Tibial artery (tissue), 4 donors: Measurements from ENCODE around the gene MUC6.

Source experiments
- DNase-seq, 2 donors: peaks; one replicate each; pipeline ENCODE4 v3.0.0-alpha.2; 2019
- H3K27ac ChIP-seq, 2 donors: fragments of 200-600 bp; sonication (generic) in 1 of 2; 1 replicate in 1 of 2; 2 replicates in 1 of 2; pipeline ENCODE4 v1.5.1; 2018 to 2019; ENCODE audit warnings: mild to moderate bottlenecking in 1 of 2
- H3K27me3 ChIP-seq, 2 donors: fragments of 200-600 bp; sonication (generic) in 1 of 2; one replicate each; pipeline versions ENCODE4 v1.5.1 to v1.6.0; 2016 to 2019
- H3K36me3 ChIP-seq, 3 donors: fragments of 200-600 bp; sonication (generic) in 2 of 3; one replicate each; pipeline ENCODE4 v1.5.1; 2016 to 2019; ENCODE audit warnings: mild to moderate bottlenecking in 2 of 3
- H3K4me1 ChIP-seq, 4 donors: fragments of 200-600 bp; sonication (generic) in 2 of 4; 1 replicate in 3 of 4; 2 replicates in 1 of 4; pipeline ENCODE4 v1.5.1; 2016 to 2019
- H3K4me3 ChIP-seq, 2 donors: fragments of 200-600 bp; sonication (generic) in 1 of 2; 1 replicate in 1 of 2; 2 replicates in 1 of 2; pipeline ENCODE4 v1.5.1; 2018 to 2019; ENCODE audit warnings: mild to moderate bottlenecking in 2 of 2
- H3K9me3 ChIP-seq, 3 donors: fragments of 200-600 bp; sonication (generic) in 1 of 3; one replicate each; pipeline ENCODE4 v1.5.1; 2016 to 2019
- intact Hi-C: fragments of 100-400 bp; cut with DNase I; formaldehyde crosslinking; loops from one replicate; pipeline ENCODE4 v1.15.0; 2023; ENCODE audit warnings: low total_unique reads
- TF ChIP-seq, protein P1 (sequence below), 2 experiments: fragments of 200-600 bp in 1 of 2; fragments of 450-650 bp in 1 of 2; IDR thresholded peaks; one replicate each; pipeline ENCODE4 v1.5.1; 2017 to 2019; ENCODE audit warnings: antibody characterized with exemption in 2 of 2, mild to moderate bottlenecking in 1 of 2, moderate library complexity in 1 of 2

Gene MUC6

DNA sequence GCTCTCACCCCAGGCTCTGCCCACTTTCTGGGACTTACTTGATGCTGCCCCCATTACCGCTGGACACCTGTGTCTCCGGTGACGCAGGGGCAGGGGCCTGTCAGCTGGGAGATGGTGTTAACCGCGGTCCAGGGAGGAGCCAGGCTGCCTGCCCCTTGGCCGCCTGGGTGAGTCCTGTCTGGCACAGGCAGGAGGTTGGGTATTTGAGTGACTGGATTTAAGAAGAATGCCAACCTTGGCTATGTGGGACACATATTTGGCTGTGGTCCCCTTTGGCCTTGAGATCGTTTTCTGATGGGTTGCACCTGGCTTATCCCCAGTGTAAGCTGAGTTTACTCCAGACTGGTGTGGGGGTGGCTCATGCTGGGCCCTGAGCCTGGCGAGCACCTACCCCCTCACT lies 2.5 kb downstream of the MUC6 start:
- intact Hi-C loops = no loop called here
- no peak for DNase-seq
- Histone ChIP-seq H3K36me3 (no peaks in the 10 kb centered on the region), H3K9me3 (no peaks in the 10 kb centered on the region), H3K27me3 (peaks cover 0 to 44% of the 10 kb centered on the region in 2 donors), H3K4me1 (peaks cover 0 to 4% (median 0%) of the 10 kb centered on the region in 4 donors), H3K27ac (no peak overlapping the region), H3K4me3 (no peak overlapping the region)
- TF ChIP-seq, protein P1, sequence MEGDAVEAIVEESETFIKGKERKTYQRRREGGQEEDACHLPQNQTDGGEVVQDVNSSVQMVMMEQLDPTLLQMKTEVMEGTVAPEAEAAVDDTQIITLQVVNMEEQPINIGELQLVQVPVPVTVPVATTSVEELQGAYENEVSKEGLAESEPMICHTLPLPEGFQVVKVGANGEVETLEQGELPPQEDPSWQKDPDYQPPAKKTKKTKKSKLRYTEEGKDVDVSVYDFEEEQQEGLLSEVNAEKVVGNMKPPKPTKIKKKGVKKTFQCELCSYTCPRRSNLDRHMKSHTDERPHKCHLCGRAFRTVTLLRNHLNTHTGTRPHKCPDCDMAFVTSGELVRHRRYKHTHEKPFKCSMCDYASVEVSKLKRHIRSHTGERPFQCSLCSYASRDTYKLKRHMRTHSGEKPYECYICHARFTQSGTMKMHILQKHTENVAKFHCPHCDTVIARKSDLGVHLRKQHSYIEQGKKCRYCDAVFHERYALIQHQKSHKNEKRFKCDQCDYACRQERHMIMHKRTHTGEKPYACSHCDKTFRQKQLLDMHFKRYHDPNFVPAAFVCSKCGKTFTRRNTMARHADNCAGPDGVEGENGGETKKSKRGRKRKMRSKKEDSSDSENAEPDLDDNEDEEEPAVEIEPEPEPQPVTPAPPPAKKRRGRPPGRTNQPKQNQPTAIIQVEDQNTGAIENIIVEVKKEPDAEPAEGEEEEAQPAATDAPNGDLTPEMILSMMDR (IDR thresholded peaks at IDR 0.05) = no peak

DNA sequence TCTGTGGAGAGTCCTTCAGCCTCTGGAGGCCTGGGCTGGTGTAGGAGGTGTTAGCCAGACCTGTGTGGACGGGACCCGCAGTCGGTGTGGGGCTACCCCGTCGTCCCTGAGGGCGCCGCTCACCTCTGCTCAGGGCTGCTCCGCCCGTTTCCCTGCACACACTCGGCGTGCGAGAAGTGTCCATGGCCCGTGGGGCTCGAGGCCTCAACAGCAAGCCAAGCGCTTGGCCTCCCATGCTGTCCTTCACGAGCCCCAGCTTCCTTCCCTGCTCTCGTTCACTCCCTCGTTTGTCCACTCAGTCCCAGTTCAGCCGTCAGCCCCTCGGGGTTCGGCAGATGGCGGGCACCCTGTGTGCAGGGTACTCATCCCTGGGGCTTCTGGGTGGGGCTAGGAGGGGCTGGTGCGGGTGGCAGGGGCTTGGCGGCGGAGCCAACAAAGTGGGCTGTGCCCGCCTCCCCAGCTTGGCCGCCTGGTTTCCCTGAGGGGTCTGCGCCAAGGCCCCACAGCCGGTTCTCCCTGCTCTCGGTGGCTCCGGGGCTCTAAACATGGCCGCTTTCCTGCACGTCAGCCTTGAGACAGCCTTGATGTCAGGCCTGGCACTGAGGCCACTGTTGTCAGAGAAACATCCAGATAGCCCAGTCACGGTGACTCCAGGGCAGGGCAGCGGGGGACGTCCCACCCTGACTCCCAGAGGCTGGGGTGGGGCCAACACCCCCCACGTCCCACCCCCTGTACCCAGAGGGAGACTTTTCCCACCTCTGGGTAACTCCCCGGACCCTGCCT lies 3.3 kb downstream of the MUC6 start:
- DNase-seq = no peak
- peaks cover 0 to 4% (median 0%) of the 10 kb centered on the region in 4 donors for H3K4me1 ChIP-seq
- no peaks in the 10 kb centered on the region for H3K9me3 ChIP-seq
- no peaks in the 10 kb centered on the region for H3K36me3 ChIP-seq
- intact Hi-C loops = no loop called here
- H3K27ac ChIP-seq = no peak overlapping the region
- TF ChIP-seq, protein P1 (IDR thresholded peaks at IDR 0.05) = no peak
- no peak overlapping the region for H3K4me3 ChIP-seq
- peaks cover 0 to 38% of the 10 kb centered on the region in 2 donors for H3K27me3 ChIP-seq

DNA sequence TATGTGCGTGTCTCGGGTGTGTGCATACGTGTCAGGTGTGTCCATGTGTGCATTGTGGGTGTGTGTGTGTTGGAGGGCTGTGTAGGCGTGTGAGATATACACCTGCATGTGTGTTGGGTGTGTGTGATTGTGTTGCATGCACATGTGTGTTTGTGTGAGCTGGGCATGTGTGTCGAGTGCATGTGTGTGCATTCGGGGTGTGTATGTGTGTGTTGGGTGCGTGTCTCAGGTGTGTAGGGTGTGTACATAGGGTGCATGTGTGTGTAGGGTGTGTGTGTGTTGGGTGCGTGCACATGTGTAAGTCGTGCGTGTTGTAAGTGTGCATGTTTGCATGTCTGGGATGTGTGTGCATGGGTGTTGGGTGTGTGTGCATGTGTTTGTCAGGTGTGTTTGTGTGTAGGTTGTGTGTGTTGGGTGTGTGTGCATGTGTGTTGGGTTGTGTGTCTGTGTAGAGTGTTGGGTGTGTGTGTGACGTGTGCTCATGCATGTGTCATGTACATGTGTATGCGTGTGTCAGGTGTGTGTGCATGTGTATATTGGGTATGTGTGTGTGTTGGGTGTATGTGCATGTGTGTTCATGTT lies 4.1 kb downstream of the MUC6 start:
- intact Hi-C loops = no loop called here
- TF ChIP-seq, protein P1 (IDR thresholded peaks at IDR 0.05) = no peak
- Histone ChIP-seq H3K4me1 (peaks cover 0 to 4% (median 0%) of the 10 kb centered on the region in 4 donors), H3K9me3 (no peaks in the 10 kb centered on the region), H3K27me3 (peaks cover 0 to 30% of the 10 kb centered on the region in 2 donors), H3K36me3 (no peaks in the 10 kb centered on the region), H3K4me3 (no peak overlapping the region), H3K27ac (no peak overlapping the region)
- no peak for DNase-seq

DNA sequence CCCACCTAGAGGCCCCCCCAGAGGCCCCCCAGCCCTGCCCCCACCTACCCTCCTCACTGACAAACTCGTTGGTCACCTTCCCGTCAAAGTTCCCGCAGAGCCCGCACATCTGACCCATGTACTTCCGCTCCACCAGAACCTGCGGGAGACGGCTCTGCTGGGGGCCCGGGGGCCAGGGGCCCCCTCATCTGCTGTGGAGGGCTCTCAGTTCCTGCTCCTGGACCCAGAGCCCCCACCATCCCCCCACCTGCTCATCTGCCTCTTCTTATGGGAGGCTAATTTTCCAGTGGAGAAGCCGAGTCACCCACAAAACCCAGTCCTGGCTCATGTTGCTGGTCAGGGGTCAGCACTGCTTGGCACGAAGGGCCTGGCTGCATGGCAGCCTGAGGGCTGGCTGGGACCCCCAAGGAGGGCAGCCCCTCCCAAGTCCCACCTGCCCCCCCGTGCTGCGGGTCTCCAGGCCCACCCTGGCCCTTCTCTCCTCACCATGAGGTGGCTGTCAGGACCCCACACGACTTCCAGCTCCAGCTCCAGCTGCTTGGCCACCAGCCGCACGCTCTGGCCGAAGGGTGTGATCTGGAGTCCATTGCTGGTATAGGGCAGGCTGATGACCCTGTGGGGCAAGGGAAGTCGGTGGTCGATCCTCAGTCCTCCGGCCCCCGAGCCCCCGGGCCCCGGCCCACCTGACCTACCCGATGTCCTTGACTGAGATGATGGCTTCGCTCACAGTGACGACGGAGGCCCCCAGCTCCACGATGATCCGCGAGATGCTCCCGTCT lies 5.2 kb downstream of the MUC6 start:
- DNase-seq = no peak
- Histone ChIP-seq H3K4me3 (no peak overlapping the region), H3K27me3 (peaks cover 0 to 19% of the 10 kb centered on the region in 2 donors), H3K4me1 (peaks cover 0 to 4% (median 0%) of the 10 kb centered on the region in 4 donors), H3K27ac (no peak overlapping the region), H3K9me3 (no peaks in the 10 kb centered on the region), H3K36me3 (no peaks in the 10 kb centered on the region)
- TF ChIP-seq, protein P1 (IDR thresholded peaks at IDR 0.05) = no peak
- intact Hi-C loops = no loop called here

DNA sequence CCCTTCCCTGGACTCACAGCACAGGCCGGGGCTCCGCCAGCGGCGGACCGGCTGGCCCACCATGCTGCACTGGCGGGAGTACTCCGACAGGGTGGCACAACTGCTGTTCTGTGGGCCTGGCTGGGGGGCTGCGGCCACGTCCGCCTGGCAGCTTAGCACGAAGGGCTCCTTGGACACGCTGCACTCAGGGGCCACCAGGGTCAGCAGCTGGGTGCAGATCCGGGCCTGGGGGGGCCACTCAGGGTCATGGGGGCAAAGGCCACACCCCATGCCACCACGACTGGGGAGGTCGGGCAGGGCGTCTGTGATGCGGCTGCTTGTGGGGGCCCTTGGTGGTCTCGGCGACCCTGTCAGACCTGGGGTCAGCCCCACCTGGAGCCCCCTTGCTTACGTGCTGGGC lies 6.0 kb downstream of the MUC6 start:
- H3K4me1 ChIP-seq = peaks cover 0 to 4% (median 0%) of the 10 kb centered on the region in 4 donors
- intact Hi-C loops = no loop called here
- TF ChIP-seq, protein P1 (IDR thresholded peaks at IDR 0.05) = no peak
- no peak overlapping the region for H3K27ac ChIP-seq
- no peaks in the 10 kb centered on the region for H3K9me3 ChIP-seq
- DNase-seq = no peak
- H3K36me3 ChIP-seq = peaks cover 0 to 4% (median 0%) of the 10 kb centered on the region in 3 donors
- peaks cover 0 to 12% of the 10 kb centered on the region in 2 donors for H3K27me3 ChIP-seq
- no peak overlapping the region for H3K4me3 ChIP-seq
